NOMO-1 (cell line): ENCODE results near the gene APLP2.
"Not testable (repeated sequence)": the region's sequence is repeated elsewhere in the genome, so short reads cannot be mapped to it uniquely, and the experiment has no call there.

Experiments
- DNase-seq, 2 experiments: peaks; one replicate each; lab custom pipeline; 2025; ENCODE audit not compliant: unreplicated experiment in 2 of 2; lab: John Stamatoyannopoulos, UW

APLP2 gene

GRCh38 chr11:130069659-130070108 is at the start of gene APLP2:
Gene APLP2 (plus strand): TSS chr11:130069894. CDS start chr11:130069978, 84 bp downstream.
- peak; percentile 96 to 97 for DNase-seq

DNA sequence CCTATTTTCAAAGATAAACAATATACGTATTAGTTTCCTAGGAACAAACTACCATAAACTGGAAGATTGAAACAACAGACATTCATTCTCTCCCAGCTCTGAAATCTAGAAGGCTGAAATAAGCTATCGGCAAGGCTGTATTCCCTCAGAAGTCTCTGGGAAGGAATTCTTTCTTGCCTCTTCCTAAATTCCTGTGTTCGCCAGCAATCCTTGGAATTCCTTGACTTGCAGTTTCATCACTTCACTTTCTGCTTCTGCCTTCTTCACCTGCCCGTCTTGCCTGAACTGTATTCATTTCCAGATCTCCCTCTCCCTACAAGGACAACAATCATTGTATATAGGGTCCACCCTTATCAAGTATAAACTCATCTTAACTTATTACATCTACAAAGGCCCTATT is 49.4 kb upstream of the APLP2 start:
- DNase-seq: no peak

DNA sequence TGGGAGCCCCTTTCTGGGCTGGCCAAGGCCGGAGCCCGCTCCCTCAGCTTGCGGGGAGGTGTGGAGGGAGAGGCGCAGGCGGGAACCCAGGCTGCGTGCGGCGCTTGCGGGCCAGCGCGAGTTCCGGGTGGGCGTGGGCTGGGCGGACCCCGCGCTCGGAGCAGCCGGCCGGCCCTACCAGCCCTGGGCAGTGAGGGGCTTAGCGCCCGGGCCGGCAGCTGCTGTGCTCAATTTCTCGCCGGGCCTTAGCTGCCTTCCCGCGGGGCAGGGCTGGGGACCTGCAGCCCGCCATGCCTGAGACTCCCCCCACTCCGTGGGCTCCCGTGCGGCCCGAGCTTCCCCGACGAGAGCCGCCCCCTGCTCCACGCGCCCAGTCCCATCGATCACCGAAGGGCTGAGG is 48.1 kb upstream of the APLP2 start:
- not testable (repeated sequence) for DNase-seq

GRCh38 chr11:130022799-130023198 is 46.9 kb upstream of the APLP2 start:
- no peak for DNase-seq

DNA sequence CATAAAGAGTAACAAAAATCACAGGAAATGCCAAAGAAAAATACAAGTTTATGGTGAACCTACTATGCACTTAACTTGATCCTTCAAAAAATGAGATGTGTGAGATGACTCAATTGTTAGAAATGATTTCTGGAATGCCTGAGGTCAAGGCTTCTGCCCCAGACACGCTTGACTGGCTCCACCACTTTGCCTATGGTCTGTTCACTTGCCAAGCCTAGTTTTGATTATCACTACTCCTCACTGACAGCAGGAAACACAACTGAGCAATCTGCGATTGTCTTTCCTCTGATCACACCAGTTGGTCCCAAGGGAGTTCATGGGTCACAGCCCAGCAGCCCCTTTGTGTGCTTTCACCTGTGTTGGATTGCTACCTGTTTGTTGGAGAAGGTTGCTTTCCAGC is 46.5 kb upstream of the APLP2 start:
- no peak for DNase-seq

GRCh38 chr11:130024361-130024760 is 45.3 kb upstream of the APLP2 start:
- no peak for DNase-seq

GRCh38 chr11:130025371-130025770 is 44.3 kb upstream of the APLP2 start:
- DNase-seq: no peak

DNA sequence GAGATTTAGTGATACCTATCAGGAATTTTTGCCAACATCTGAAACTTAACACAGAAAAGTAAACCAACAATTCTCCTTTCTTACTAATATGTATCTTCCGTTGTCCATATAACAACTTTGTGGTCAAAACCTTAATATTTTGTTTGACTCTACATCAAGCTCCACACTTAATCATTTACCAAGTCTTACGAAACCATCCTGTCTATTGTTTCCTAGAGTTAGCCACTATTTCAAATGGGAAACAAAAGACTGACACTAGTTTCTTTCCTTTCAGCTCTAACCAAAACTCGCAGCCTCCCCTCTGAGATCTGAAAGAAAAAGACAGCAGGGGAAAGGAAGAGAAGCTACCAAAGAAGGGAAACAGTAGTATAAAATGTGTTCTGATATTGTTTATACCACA is 40.6 kb upstream of the APLP2 start:
- peak in 1 of 2 experiments; percentile 13 for DNase-seq

DNA sequence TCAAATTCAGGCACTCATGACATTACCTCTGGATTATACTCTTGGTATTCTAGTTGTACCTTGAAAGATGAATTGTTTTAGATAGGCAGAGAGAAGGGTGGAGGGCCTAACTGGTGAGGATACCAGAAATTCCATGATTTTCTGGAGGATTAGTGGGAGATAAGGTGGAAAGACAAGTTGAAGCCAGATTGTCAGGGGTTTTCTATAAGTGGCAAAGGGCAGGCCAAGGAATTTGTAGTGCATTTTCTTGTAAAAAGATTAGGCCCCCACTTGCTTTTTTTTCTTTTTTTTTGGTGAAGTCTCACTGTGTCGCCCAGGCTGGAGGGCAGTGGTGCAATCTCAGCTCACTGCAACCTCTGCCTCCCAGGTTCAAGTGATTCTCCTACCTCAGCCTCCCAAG is 38.6 kb upstream of the APLP2 start:
- DNase-seq: no peak

DNA sequence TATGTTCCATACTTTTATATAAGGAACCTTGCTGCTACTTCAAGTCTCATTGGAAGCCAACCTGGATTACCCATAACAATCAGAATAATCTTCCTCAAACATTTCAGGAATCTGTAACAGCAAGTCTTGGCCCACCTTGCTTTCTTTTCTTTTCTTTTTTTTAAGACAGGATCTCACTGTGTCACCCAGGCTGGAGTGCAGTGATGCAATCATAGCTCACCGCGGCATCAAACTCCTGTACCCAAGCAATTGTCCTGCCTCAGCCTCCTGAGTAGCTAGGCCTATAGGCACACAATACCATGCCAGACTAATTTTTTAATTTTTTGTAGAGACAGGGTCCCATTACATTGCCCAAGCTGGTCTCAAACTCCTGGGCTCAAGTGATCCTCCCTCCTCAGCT is 37.7 kb upstream of the APLP2 start:
- no peak for DNase-seq

GRCh38 chr11:130032931-130033330 is 36.8 kb upstream of the APLP2 start:
- DNase-seq: no peak

GRCh38 chr11:130034236-130034635 is 35.5 kb upstream of the APLP2 start:
- DNase-seq: no peak

- DNase-seq: peak in 1 of 2 experiments; percentile 17
Observed at GRCh38 chr11:130037058-130037457, 32.6 kb upstream of the APLP2 start.

DNA sequence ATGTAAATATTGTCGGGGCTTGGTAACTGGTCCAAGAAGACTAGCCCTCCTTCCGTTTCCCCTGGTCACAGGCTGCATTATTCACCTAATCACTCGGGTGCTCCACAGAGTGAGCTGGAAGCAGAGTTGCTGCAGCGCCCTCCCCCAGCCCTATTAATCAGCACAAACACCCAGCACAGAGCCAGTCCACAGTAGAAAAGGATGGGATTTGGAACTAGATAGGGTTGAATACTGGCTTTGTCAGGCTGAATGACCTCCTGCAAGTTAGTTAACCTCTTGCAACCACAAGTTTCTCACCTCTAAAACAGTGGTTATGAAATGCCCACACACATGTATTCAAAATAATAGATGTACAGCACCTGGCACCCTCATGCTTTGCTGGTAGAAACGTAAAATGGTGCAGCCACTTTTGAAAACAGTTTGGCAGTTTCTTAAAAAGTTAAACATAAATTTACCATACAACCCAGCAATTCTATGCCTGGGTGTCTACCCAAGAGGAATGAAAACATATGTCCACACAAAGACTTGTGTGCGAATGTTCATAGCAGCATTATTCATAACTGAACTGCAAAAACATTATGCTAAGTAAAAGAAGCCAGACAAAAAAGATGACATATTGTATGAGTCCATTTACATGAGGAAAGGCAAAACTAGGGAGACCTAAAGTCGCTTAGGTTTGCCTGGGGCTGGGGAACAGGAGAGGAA is 31.7 kb upstream of the APLP2 start:
- no peak for DNase-seq

DNA sequence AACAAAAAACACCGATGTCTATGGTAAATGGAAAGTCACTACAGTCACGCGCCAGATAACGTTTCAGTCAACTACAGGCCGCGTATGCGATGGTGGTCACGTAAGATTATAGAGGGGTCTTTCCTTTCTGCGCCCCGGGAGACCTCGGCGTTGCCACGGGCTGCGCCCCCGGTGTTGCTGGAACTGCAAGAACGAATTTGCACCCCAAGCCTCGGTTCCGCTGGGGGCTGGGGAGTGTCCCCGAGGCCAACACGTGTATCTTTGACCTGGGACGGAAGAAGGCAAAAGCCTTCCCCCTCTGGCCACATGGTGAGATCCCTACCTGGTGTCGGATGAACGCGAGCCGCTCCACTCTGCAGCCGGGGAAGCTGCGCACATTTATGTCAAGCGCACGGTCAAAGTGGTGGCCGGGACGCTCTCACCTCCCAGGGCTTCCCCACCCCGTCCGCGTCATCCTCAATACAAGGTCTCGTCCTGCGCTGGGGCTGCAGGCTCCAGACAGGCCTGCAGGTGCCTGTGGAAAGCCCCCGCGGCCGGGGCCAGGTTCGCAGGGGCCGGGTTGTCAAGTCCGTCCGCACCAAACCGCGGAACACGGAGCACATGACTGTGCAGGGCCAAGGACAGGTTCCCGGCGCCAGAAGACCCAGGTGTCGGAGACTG is 29.3 kb upstream of the APLP2 start:
- DNase-seq: no peak

DNA sequence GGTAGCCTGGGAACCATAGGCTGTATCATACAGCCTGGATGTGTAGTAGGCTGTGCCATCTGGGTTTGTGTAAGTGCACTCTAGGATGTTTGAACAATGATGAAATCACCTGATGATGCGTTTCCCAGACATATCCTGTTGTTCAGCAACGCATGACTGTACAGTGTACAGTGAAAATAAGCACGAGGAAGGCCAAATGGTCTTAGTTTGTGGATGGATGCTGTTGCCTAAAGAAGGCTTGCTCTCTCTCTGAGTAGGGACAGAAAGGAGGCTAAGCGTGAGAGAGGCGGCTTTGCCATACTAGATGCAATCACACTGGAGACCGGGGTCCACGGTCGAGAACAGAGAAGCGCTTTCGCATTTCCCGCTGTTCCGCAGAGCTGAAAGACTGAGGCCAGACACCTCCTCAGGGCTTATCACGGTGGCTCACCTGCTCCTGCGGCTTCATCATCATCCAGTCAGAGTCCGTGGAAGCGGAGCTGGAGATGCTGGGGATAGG is 27.6 kb upstream of the APLP2 start:
- DNase-seq: peak in 1 of 2 experiments; percentile 38

GRCh38 chr11:130043575-130043974 is 26.1 kb upstream of the APLP2 start:
- DNase-seq: peak; percentile 16 to 59

DNA sequence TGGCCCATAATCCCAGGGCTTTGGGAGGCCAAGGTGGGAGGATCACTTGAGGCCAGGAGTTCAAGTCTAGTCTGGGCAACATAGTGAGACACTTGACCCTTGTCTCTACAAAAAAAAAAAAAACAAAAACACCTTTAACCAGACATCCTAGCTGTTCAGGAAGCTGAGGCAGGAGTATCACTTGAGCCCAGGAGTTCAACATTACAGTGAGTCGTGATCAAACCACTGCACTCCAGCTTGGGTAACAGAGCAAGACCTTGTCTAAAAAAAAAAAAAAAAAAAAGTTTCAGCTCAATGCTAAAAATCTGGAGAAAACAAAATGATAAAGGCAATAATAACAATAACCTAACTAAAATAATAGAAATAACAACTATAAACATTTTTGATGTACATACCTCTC is 22.6 kb upstream of the APLP2 start:
- DNase-seq: no peak

DNA sequence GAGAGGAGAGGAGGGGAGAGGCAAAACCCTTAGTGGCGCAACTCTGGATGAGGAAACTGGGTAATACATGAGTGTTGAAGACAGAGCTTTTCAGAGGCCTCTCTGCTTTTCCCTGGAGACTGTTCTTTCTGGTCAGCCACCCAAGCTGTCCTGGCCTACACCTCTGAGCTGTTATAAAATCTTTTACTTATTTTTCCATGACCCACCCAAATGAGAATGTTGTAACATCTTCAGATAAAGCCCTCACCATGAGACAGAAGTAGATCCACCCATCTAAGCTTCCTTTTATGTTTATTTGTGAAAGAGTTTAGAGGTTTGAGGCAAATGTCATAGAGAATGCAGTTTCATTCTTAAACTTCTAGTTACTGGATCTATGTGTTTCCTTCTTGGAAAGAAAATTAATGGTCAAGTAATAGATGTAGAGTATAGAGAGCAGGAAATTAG is 20.3 kb upstream of the APLP2 start:
- DNase-seq: peak; percentile 33 to 57

GRCh38 chr11:130050257-130050656 is 19.4 kb upstream of the APLP2 start:
- peak in 1 of 2 experiments; percentile 34 for DNase-seq

DNA sequence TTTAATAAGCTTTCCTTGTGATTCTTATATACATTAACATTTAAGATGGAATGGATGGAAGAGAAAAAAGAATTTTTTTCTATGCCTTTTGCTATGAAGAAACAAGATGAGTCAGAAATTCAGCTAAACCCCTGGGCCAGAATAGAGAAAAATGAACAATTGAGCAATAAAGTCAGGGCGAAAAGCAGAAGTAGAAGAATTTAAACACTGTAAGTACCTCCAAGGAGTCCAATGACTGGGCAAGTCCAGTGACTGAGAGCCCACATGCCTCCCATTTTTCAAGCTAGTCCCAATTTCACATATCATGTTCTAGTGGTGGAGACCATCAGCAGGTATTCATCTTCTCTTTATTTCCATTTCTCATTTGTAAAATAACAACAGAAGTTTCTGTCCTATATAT is 18.6 kb upstream of the APLP2 start:
- peak; percentile 95 to 96 for DNase-seq

DNA sequence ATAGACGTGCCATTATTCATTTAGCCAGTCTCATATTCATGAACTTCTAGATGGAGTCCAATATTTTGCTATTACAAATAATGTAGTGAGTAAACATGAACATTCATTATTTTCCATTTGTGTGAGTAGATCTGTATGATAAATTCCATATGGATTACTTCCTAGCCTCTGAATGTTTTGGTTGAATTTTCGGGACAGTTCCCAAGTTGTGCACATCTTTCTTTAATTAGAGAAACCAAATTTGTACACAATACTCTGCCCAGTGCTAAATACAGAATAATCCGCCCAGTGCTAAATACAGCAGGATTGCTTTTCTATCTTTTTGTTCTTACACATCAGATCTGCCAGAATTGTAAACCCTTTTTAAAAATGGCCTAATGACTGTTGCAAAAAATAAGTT is 17.1 kb upstream of the APLP2 start:
- DNase-seq: no peak
